ENCODE data around the gene ATXN7L1. TPM values are rescaled to one million over a fixed set of nuclear protein-coding genes. Genes with fewer than 3 reads are reported as not detected.

ATXN7L1 gene
- total RNA-seq, 1 experiment from 2014 or later, result 24.3 TPM

DNA sequence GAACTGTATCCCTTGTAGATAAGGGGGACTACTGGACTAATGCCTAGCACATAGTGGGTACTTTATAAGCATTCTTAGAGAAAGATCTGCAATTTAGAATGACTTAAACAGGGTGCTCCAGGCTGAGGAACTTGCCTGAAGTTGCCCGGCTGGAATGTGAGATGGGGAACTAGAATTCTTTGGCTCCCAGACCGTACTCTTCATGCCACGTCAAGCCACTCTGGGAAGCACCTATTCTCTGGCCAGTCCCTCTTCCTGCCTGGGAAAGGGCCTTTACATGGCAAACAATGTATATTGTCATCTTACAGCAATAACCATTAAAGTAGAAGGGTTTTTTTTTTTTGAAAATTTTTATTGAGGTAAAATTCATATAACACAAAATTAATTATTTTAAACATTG, 34.5 kb downstream of the ATXN7L1 start:
- Histone ChIP-seq H2BK15ac (ENCODE audit: low read depth, low read length) (no peak overlapping the region), H3K27me3 (ENCODE audit: insufficient read depth, low read length) (no peaks in the 10 kb centered on the region; the same call in 1 of the 2 replicates), H4K20me1 (ENCODE audit: control insufficient read depth, insufficient read depth, insufficient read length) (no peaks in the 10 kb centered on the region), H3K18ac (ENCODE audit: insufficient read length, low read depth, low read length) (no peak overlapping the region), H4K91ac (ENCODE audit: insufficient read length, low read depth, low read length) (no peak overlapping the region), H3K4me1 (ENCODE audit: insufficient read depth, low read length) (peaks cover 27% of the 10 kb centered on the region), H3K9ac (ENCODE audit: extremely low read depth, insufficient read length, low read length) (no peak overlapping the region), H4K5ac (ENCODE audit: insufficient read length, low read depth, low read length) (no peak overlapping the region), H3K4ac (ENCODE audit: low read depth, low read length) (no peak overlapping the region), H3K79me2 (ENCODE audit: insufficient read depth, low read length) (peaks cover 5% of the 10 kb centered on the region), H3K4me2 (ENCODE audit: insufficient read depth, insufficient read length, low read length) (no peak overlapping the region), H3T11ph (ENCODE audit: low read length) (no peak overlapping the region), H2BK20ac (ENCODE audit: low read depth, low read length, poor library complexity, severe bottlenecking) (no peak overlapping the region), H3K79me1 (ENCODE audit: insufficient read depth, low read depth, low read length, poor library complexity, severe bottlenecking) (no peaks in the 10 kb centered on the region), H2AK5ac (ENCODE audit: insufficient read length, low read length) (no peak overlapping the region), H3K23me2 (ENCODE audit: insufficient read length, low read depth, low read length, poor library complexity, severe bottlenecking) (peaks cover 4% of the 10 kb centered on the region), H2BK5ac (ENCODE audit: insufficient read length, low read length) (no peak overlapping the region), H4K8ac (replicated peaks; ENCODE audit: insufficient read length, low read depth, low read length) (no peak overlapping the region), H3K23ac (ENCODE audit: insufficient read length, low read depth, low read length) (no peak overlapping the region), H2BK12ac (ENCODE audit: insufficient read length, low read depth, low read length) (no peak overlapping the region), H3K14ac (ENCODE audit: insufficient read depth, low read length) (no peak overlapping the region), H2AFZ (ENCODE audit: low read length) (no peak overlapping the region), H2BK120ac (ENCODE audit: low read depth, low read length, poor library complexity, severe bottlenecking) (no peak overlapping the region), H3K27ac (ENCODE audit: insufficient read length, low read depth, low read length) (no peak overlapping the region), H3K56ac (ENCODE audit: insufficient read length, low read depth, low read length) (no peak overlapping the region), H3K9me3 (ENCODE audit: control insufficient read depth, low read depth, low read length) (no peaks in the 10 kb centered on the region)
- TF ChIP-seq CTCF (conservative IDR thresholded peaks at IDR 0.05), result no peak
- WGBS (ENCODE audit: extremely low coverage, insufficient read length, low lambda C conversion rate), result no CpG with 5 or more reads among the region's 3 CpGs
- DNase-seq, result no peak
- no peak overlapping the region for H3K4me3 Mint-ChIP-seq
- no peak overlapping the region for H3K27ac Mint-ChIP-seq
- H3K9me3 Mint-ChIP-seq, result no peaks in the 10 kb centered on the region; a peak in 1 of 5 replicates
- peaks cover 36 to 50% of the 10 kb centered on the region in 2 experiments for H3K4me1 Mint-ChIP-seq
- peaks cover 31% of the 10 kb centered on the region for H3K27me3 Mint-ChIP-seq (ENCODE audit: low read depth)
- peaks cover 5 to 18% (median 16%) of the 10 kb centered on the region in 3 experiments for H3K36me3 Mint-ChIP-seq (ENCODE audit: insufficient read depth in 1 of 3, low read depth in 3 of 3)
